GM23338 (cell line): ENCODE results near the gene C8A. TPM values are rescaled to one million over a fixed set of nuclear protein-coding genes. Genes with fewer than 3 reads are reported as not detected.

ENCODE experiments used
- ATAC-seq: fragments of 200-7000 bp; cut with Tn5 transposase; 3 replicates; pipeline ENCODE4 v1.9.1; 2020
- DNase-seq: peaks from one replicate; pipeline ENCODE4 v3.0.0-alpha.2; 2015; ENCODE audit warnings: low spot score
- H2AFZ ChIP-seq: fragments of 200-600 bp; sonication (generic); 2 replicates; pipeline ENCODE4 v1.8.0; 2016; ENCODE audit warnings: antibody characterized with exemption, mild to moderate bottlenecking, moderate library complexity
- H3F3A ChIP-seq: fragments of 200-600 bp; sonication (generic); replicated peaks from 2 replicates; pipeline ENCODE4 v1.8.0; 2017; ENCODE audit warnings: antibody characterized with exemption, mixed run types, low read depth
- H3K27ac ChIP-seq: fragments of 200-600 bp; sonication (generic); 2 replicates; pipeline ENCODE4 v1.6.1; 2016; ENCODE audit warnings: low read depth
- H3K27me3 ChIP-seq: fragments of 200-600 bp; sonication (generic); 2 replicates; pipeline ENCODE4 v1.8.0; 2016; ENCODE audit warnings: mild to moderate bottlenecking, mixed run types, moderate library complexity; ENCODE audit not compliant: insufficient read depth
- H3K36me3 ChIP-seq: fragments of 200-600 bp; sonication (generic); 2 replicates; pipeline ENCODE4 v1.8.0; 2016; ENCODE audit warnings: mild to moderate bottlenecking; ENCODE audit not compliant: insufficient read depth
- H3K4me1 ChIP-seq: fragments of 200-600 bp; sonication (generic); 2 replicates; pipeline ENCODE4 v1.8.0; 2016; ENCODE audit warnings: mild to moderate bottlenecking, moderate library complexity; ENCODE audit not compliant: insufficient read depth
- H3K4me2 ChIP-seq: fragments of 200-600 bp; sonication (generic); 2 replicates; pipeline ENCODE4 v1.7.1; 2017; ENCODE audit warnings: mixed run types
- H3K4me3 ChIP-seq: fragments of 200-600 bp; sonication (generic); 2 replicates; pipeline ENCODE4 v1.6.1; 2016; ENCODE audit warnings: mixed run types
- H3K79me2 ChIP-seq: fragments of 200-600 bp; sonication (generic); replicated peaks from 2 replicates; pipeline ENCODE4 v1.8.0; 2017; ENCODE audit warnings: mild to moderate bottlenecking; ENCODE audit not compliant: insufficient read depth
- H3K9me2 ChIP-seq: fragments of 200-600 bp; sonication (generic); 2 replicates; pipeline ENCODE4 v1.8.0; 2017; ENCODE audit not compliant: insufficient read depth
- H4K20me1 ChIP-seq: fragments of 200-600 bp; sonication (generic); replicated peaks from 2 replicates; pipeline ENCODE4 v1.8.0; 2017; ENCODE audit warnings: mild to moderate bottlenecking; ENCODE audit not compliant: insufficient read depth
- H3K27ac Mint-ChIP-seq: 2 replicates; pipeline ENCODE4 v1.8.0; 2020; ENCODE audit warnings: inconsistent platforms, mild to moderate bottlenecking, moderate library complexity, mixed read lengths
- H3K27me3 Mint-ChIP-seq: 3 replicates; pipeline ENCODE4 v1.8.0; 2022; ENCODE audit warnings: low read depth, mild to moderate bottlenecking, moderate library complexity, mixed read lengths, inconsistent platforms; ENCODE audit not compliant: insufficient read depth, poor library complexity
- H3K36me3 Mint-ChIP-seq: 3 replicates; pipeline ENCODE4 v1.8.0; 2021; ENCODE audit warnings: low read depth, mild to moderate bottlenecking, inconsistent platforms, moderate library complexity, mixed read lengths
- H3K4me1 Mint-ChIP-seq: 3 replicates; pipeline ENCODE4 v1.8.0; 2020; ENCODE audit warnings: mild to moderate bottlenecking, inconsistent platforms, mixed read lengths
- H3K4me3 Mint-ChIP-seq: 3 replicates; pipeline ENCODE4 v1.8.0; 2021; ENCODE audit warnings: moderate library complexity, mild to moderate bottlenecking, inconsistent platforms, mixed read lengths
- H3K9me3 Mint-ChIP-seq: 3 replicates; pipeline ENCODE4 v1.8.0; 2020; ENCODE audit warnings: moderate library complexity, mild to moderate bottlenecking, inconsistent platforms, mixed read lengths
- CREB1 ChIP-seq: fragments of 250-450 bp; sonication (Bioruptor Pico); IDR thresholded peaks from 2 replicates; pipeline ENCODE4 v1.5.0; 2020; ENCODE audit warnings: low read depth, mild to moderate bottlenecking, moderate library complexity
- EZH2 ChIP-seq: fragments of 200-600 bp; sonication (generic); IDR thresholded peaks from one replicate; pipeline ENCODE4 v1.8.0; 2017; ENCODE audit warnings: antibody characterized with exemption, mild to moderate bottlenecking, low read depth; ENCODE audit not compliant: unreplicated experiment
- EZH2phosphoT487 ChIP-seq: fragments of 200-600 bp; sonication (generic); IDR thresholded peaks from one replicate; pipeline ENCODE4 v1.8.1; 2018; ENCODE audit warnings: antibody characterized with exemption; ENCODE audit not compliant: unreplicated experiment
- JUNB ChIP-seq: IDR thresholded peaks from one replicate; pipeline ENCODE4 v1.6.1; 2016; ENCODE audit warnings: antibody characterized with exemption; ENCODE audit not compliant: unreplicated experiment
- NANOG ChIP-seq: IDR thresholded peaks from 2 replicates; pipeline ENCODE4 v1.6.1; 2016; ENCODE audit warnings: antibody characterized with exemption, borderline replicate concordance
- POLR2AphosphoS5 ChIP-seq: IDR thresholded peaks from 2 replicates; pipeline ENCODE4 v1.6.1; 2016; ENCODE audit warnings: antibody characterized with exemption, low read depth
- STAT1 ChIP-seq: IDR thresholded peaks from one replicate; pipeline ENCODE4 v1.6.1; 2016; ENCODE audit warnings: antibody characterized with exemption; ENCODE audit not compliant: unreplicated experiment
- ZNF114 ChIP-seq: fragments of 250-450 bp; sonication (Bioruptor Pico); IDR thresholded peaks from 2 replicates; pipeline ENCODE4 v1.5.0; 2020; ENCODE audit warnings: mild to moderate bottlenecking, moderate library complexity
- ZNF331 ChIP-seq: fragments of 250-450 bp; sonication (Bioruptor Pico); IDR thresholded peaks from 2 replicates; pipeline ENCODE4 v1.5.0; 2020; ENCODE audit warnings: low read depth, mild to moderate bottlenecking, moderate library complexity
- polyA plus RNA-seq: library from polyadenylated mRNA; unstranded; fragments of >200 nt; fragmentation: Nextera tagmentation; extraction: Ambion mirVana; gene quantifications from 2 replicates; pipeline ENCODE4 v1.2.1, GENCODE V29; 2016
- total RNA-seq: library from RNA; depleted of rRNA; stranded (reverse); fragments of >200 nt; shearing (Covaris generic); gene quantifications from 2 replicates; pipeline ENCODE4 v1.2.3, GENCODE V29; 2014
- TF ChIP-seq, protein P1 (sequence below): IDR thresholded peaks from one replicate; pipeline ENCODE4 v1.6.1; 2018; ENCODE audit warnings: antibody characterized with exemption; ENCODE audit not compliant: unreplicated experiment
- TF ChIP-seq, protein P2 (sequence below): fragments of 250-450 bp; sonication (Bioruptor Pico); IDR thresholded peaks from 2 replicates; pipeline ENCODE4 v1.5.0; 2020; ENCODE audit warnings: mild to moderate bottlenecking, moderate library complexity
- TF ChIP-seq, protein P3 (sequence below): IDR thresholded peaks from 2 replicates; pipeline ENCODE4 v1.6.1; 2016; ENCODE audit warnings: antibody characterized with exemption
- TF ChIP-seq, protein P4 (sequence below), 2 experiments: fragments of 200-600 bp in 1 of 2; sonication (generic) in 1 of 2; conservative IDR thresholded peaks; 2 replicates each; pipeline versions ENCODE4 v1.5.1 to v1.6.1; 2016 to 2017; ENCODE audit warnings: antibody characterized with exemption in 2 of 2, low read depth in 2 of 2, mild to moderate bottlenecking in 2 of 2, moderate library complexity in 1 of 2

Gene C8A
- total and polyA plus RNA-seq, 2 experiments from 2014 or later, result not detected

DNA sequence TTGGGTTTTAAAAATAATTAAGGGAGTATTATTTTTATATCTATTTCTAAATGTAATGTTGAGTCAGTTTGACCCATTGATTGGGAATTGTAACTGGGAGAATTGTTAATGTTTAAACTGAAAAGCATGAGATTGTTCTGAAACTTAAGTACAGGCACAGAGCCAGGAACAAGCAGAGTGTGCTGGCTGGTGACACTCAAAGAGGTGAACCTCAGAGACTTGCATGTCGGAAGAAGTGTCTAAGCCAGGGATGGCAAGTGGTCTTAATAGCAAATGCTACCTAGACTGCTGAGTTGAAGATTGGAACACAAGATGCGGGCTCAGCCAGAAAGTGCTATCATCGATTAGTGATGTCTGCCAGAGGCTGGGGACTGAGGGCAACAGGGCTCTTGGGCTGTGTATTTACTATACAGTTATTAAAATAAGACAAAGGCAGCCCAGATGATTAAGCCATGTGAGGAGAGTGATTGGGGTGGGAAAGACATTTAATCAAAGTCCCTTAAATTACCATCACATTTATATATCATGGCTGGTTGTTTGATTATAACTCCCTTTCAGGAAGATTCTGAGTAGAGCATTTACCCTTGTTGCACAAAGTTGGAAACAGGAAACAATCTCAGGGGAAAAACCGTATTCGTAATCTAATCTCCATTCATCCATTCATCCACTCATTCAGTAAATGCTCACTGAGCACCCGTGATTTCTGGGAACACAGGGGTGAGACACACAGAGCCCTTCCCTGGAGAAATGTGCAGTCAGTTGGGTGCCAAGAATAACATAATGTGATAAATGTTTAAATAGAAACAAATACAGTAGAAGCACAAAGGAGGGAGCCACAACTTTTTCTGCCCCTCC, 42.8 kb downstream of the C8A start:
- Mint-ChIP-seq H3K9me3 (no peaks in the 10 kb centered on the region), H3K4me3 (no peak overlapping the region), H3K27me3 (no peaks in the 10 kb centered on the region), H3K4me1 (no peaks in the 10 kb centered on the region), H3K36me3 (no peaks in the 10 kb centered on the region), H3K27ac (no peak overlapping the region)
- no peak overlapping the region for H3K27ac ChIP-seq
- no peak overlapping the region for H2AFZ ChIP-seq
- no peaks in the 10 kb centered on the region for H3K4me1 ChIP-seq
- no peaks in the 10 kb centered on the region for H4K20me1 ChIP-seq
- no peak overlapping the region for H3K4me3 ChIP-seq
- no peaks in the 10 kb centered on the region for H3F3A ChIP-seq
- H3K27me3 ChIP-seq, result no peaks in the 10 kb centered on the region
- no peaks in the 10 kb centered on the region for H3K79me2 ChIP-seq
- DNase-seq (no peak), ATAC-seq (no peak)
- H3K9me2 ChIP-seq, result 0 out of 2 replicates have a peak, but pooled peaks cover 4% of the 10 kb centered on the region
- no peak for TF ChIP-seq JUNB
- no peak for TF ChIP-seq ZNF114
- no peak for TF ChIP-seq EZH2phosphoT487
- no peak for TF ChIP-seq POLR2AphosphoS5
- TF ChIP-seq, protein P1, sequence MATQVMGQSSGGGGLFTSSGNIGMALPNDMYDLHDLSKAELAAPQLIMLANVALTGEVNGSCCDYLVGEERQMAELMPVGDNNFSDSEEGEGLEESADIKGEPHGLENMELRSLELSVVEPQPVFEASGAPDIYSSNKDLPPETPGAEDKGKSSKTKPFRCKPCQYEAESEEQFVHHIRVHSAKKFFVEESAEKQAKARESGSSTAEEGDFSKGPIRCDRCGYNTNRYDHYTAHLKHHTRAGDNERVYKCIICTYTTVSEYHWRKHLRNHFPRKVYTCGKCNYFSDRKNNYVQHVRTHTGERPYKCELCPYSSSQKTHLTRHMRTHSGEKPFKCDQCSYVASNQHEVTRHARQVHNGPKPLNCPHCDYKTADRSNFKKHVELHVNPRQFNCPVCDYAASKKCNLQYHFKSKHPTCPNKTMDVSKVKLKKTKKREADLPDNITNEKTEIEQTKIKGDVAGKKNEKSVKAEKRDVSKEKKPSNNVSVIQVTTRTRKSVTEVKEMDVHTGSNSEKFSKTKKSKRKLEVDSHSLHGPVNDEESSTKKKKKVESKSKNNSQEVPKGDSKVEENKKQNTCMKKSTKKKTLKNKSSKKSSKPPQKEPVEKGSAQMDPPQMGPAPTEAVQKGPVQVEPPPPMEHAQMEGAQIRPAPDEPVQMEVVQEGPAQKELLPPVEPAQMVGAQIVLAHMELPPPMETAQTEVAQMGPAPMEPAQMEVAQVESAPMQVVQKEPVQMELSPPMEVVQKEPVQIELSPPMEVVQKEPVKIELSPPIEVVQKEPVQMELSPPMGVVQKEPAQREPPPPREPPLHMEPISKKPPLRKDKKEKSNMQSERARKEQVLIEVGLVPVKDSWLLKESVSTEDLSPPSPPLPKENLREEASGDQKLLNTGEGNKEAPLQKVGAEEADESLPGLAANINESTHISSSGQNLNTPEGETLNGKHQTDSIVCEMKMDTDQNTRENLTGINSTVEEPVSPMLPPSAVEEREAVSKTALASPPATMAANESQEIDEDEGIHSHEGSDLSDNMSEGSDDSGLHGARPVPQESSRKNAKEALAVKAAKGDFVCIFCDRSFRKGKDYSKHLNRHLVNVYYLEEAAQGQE, result no peak
- TF ChIP-seq STAT1, result no peak
- TF ChIP-seq, protein P2, sequence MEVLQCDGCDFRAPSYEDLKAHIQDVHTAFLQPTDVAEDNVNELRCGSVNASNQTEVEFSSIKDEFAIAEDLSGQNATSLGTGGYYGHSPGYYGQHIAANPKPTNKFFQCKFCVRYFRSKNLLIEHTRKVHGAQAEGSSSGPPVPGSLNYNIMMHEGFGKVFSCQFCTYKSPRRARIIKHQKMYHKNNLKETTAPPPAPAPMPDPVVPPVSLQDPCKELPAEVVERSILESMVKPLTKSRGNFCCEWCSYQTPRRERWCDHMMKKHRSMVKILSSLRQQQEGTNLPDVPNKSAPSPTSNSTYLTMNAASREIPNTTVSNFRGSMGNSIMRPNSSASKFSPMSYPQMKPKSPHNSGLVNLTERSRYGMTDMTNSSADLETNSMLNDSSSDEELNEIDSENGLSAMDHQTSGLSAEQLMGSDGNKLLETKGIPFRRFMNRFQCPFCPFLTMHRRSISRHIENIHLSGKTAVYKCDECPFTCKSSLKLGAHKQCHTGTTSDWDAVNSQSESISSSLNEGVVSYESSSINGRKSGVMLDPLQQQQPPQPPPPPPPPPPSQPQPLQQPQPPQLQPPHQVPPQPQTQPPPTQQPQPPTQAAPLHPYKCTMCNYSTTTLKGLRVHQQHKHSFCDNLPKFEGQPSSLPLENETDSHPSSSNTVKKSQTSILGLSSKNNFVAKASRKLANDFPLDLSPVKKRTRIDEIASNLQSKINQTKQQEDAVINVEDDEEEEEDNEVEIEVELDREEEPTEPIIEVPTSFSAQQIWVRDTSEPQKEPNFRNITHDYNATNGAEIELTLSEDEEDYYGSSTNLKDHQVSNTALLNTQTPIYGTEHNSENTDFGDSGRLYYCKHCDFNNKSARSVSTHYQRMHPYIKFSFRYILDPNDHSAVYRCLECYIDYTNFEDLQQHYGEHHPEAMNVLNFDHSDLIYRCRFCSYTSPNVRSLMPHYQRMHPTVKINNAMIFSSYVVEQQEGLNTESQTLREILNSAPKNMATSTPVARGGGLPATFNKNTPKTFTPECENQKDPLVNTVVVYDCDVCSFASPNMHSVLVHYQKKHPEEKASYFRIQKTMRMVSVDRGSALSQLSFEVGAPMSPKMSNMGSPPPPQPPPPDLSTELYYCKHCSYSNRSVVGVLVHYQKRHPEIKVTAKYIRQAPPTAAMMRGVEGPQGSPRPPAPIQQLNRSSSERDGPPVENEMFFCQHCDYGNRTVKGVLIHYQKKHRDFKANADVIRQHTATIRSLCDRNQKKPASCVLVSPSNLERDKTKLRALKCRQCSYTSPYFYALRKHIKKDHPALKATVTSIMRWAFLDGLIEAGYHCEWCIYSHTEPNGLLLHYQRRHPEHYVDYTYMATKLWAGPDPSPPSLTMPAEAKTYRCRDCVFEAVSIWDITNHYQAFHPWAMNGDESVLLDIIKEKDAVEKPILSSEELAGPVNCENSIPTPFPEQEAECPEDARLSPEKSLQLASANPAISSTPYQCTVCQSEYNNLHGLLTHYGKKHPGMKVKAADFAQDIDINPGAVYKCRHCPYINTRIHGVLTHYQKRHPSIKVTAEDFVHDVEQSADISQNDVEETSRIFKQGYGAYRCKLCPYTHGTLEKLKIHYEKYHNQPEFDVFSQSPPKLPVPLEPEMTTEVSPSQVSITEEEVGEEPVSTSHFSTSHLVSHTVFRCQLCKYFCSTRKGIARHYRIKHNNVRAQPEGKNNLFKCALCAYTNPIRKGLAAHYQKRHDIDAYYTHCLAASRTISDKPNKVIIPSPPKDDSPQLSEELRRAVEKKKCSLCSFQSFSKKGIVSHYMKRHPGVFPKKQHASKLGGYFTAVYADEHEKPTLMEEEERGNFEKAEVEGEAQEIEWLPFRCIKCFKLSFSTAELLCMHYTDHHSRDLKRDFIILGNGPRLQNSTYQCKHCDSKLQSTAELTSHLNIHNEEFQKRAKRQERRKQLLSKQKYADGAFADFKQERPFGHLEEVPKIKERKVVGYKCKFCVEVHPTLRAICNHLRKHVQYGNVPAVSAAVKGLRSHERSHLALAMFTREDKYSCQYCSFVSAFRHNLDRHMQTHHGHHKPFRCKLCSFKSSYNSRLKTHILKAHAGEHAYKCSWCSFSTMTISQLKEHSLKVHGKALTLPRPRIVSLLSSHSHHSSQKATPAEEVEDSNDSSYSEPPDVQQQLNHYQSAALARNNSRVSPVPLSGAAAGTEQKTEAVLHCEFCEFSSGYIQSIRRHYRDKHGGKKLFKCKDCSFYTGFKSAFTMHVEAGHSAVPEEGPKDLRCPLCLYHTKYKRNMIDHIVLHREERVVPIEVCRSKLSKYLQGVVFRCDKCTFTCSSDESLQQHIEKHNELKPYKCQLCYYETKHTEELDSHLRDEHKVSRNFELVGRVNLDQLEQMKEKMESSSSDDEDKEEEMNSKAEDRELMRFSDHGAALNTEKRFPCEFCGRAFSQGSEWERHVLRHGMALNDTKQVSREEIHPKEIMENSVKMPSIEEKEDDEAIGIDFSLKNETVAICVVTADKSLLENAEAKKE, result no peak
- TF ChIP-seq NANOG, result no peak
- no peak for TF ChIP-seq ZNF331 (CRISPR knock-in tag)
- TF ChIP-seq, protein P3, sequence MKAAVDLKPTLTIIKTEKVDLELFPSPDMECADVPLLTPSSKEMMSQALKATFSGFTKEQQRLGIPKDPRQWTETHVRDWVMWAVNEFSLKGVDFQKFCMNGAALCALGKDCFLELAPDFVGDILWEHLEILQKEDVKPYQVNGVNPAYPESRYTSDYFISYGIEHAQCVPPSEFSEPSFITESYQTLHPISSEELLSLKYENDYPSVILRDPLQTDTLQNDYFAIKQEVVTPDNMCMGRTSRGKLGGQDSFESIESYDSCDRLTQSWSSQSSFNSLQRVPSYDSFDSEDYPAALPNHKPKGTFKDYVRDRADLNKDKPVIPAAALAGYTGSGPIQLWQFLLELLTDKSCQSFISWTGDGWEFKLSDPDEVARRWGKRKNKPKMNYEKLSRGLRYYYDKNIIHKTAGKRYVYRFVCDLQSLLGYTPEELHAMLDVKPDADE, result no peak
- no peak for TF ChIP-seq CREB1 (CRISPR knock-in tag)
- TF ChIP-seq EZH2, result no peak
- TF ChIP-seq, protein P4, sequence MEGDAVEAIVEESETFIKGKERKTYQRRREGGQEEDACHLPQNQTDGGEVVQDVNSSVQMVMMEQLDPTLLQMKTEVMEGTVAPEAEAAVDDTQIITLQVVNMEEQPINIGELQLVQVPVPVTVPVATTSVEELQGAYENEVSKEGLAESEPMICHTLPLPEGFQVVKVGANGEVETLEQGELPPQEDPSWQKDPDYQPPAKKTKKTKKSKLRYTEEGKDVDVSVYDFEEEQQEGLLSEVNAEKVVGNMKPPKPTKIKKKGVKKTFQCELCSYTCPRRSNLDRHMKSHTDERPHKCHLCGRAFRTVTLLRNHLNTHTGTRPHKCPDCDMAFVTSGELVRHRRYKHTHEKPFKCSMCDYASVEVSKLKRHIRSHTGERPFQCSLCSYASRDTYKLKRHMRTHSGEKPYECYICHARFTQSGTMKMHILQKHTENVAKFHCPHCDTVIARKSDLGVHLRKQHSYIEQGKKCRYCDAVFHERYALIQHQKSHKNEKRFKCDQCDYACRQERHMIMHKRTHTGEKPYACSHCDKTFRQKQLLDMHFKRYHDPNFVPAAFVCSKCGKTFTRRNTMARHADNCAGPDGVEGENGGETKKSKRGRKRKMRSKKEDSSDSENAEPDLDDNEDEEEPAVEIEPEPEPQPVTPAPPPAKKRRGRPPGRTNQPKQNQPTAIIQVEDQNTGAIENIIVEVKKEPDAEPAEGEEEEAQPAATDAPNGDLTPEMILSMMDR (conservative IDR thresholded peaks at IDR 0.05; ENCODE audit: low read depth in 2 of 2), result no peak
- no peak overlapping the region for H3K4me2 ChIP-seq
- H3K36me3 ChIP-seq, result no peaks in the 10 kb centered on the region
